OCI-M1 (cell line): Measurements from ENCODE around the gene PAPPA2.

Experiments
- DNase-seq: peaks from one replicate; lab custom pipeline; 2025; lab: John Stamatoyannopoulos, UW

The PAPPA2 gene

DNA sequence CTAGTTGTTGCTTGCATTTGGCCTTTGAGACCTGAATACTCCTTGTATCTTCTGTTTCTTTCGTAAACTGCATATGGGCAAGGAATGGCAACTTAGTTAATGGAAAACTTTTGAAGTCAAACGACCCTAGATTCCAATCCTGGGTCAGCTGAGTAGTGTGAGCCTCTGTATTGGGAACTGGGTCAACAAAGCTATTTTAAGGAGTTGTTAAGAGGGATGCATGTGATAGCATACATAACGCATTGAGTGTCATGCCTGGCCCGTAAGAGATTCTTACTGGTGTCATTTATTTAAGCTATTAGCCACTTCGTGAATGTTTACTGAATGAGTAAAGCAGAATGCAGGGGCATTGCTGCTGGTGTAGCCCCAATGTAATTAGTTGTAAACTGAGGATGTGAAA is 340.1 kb downstream of the PAPPA2 start:
- no peak for DNase-seq

DNA sequence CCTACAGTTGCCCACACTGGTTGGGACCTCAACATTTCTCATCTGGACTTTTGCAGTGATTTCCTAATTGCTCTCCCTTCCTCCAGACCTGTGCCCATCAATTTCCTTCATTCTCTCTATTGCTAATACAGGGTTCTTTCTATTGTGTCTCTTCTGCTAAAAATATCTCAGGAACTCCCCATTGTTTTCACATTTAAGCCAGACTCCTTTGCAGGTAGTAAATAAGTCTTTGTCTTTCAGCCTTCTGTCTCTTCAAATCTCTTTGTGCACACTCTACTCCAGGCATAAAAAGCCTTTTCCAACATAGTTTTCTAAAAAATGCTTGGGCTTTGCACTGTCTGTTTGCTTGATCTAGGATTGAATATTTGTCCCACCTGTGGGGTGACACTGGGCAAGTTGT is 340.6 kb downstream of the PAPPA2 start:
- no peak for DNase-seq

DNA sequence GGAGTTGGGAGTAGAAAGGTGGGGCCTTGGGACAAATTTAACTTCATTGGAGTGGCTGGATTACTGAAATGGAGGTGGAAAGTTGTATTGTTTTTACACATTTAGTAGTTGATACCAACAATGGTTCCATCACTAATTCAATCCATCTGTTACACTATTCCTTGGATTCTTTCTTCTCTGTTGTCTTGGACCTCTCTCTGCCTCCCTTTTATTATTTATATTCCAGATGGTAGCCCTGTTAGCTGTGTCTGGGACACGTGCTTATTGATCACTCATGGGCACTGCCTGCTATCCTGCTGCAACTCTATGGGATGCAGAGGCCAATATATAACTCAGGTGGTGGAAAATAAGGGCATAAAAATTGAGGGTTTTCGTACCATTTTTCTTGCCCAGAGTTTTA is 346.3 kb downstream of the PAPPA2 start:
- DNase-seq, result no peak

DNA sequence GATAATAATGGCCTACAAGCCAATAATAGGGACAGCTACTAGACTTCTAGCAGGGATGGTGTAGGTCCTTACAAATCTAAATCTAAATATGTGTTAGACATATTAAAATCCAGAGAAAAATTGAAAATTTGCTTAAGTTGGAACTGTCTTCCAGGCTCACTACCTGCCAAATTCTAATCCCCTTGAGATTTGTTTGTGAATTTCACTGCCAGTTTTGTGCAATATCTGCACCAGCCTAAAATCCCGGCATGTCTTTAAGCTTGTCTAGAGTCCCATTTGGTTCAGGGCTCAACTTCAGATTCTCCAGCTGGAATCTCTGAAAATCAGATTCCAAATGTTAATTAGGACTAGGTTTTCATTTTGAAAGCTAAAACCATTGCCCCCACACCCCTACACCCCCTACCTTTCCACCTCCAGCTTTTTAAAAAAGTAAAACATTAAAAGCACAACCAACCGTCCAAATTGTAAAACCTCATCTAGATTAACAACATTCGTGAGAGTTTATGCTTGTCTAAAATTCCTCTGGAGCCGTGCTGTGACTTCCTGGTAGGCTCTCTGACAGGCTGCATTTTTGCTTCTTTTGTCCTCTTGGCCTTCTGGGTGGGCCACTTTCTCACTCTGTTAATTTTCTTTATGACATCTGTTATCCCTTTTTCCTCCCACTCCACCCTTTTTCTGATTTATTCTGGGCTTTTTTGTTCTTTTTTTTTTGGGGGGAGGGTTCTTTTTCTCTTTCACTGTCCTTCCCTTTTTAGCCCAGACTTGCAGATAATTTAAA is 348.7 kb downstream of the PAPPA2 start:
- DNase-seq, result no peak

DNA sequence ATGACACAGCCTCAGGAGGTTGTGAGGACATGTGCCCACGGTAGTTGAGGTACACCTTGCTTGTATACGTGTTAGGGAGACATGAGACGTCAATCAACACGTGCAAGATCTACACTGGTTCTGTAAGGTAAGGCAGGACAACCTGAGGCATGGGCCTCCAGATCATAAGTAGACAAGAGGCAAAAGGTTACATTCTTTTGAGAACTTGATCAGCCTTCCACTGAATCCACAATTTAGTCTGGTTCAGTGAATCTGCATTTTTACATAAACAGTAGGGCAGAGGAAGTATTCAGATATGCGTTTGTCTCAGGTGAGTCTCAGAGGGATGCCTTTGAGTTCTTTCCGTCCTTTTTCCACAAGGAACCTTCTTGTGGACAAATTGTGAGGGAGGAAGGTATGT is 352.6 kb downstream of the PAPPA2 start:
- no peak for DNase-seq

DNA sequence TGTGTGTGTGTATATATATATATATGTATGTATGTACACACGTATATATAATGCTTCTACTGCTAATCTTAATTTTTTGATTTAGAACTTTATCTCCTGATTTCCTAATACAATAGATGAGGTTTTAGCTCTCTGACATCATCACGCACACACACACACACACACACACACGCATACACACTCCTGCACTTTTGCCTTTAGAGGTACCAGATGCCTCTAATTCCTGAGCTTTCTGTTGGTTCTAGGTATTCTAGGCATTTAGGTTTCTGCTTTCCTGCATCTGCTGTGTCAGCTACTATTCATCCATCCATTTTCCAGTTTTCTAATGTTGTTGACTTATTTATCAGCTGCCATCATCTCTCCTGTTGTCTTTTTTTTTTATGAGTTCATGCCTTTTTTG is 353.3 kb downstream of the PAPPA2 start:
- no peak for DNase-seq

DNA sequence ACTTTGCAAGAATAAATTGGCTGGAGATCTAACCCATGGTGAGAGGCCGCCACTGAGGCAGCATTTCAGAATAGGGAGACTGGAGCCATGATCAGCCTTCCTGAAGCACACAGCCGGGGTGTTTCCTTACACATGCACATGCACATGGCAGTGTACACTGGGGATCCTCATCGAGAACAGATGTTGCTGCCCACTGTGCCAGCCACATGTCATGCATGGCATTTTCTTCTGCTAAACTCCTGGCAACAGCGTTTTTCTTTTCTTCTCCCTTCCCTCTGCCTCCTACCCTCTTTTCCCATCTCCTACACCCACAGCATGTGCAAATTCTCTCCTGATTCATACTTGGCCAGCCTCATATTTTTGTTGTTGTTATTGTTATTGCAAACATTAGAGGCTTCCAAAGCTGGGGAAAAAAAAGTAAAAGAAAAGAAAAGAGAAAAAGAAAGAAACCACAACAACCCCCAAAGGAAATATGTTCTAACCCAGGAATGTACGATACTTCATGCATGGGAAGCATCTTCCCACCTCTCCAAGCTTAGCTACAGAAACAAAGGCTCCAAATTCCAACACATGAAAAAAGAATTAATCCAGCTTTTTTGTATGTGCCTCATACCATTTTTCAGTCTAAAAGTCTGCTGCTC is 357.5 kb downstream of the PAPPA2 start:
- DNase-seq, result no peak

DNA sequence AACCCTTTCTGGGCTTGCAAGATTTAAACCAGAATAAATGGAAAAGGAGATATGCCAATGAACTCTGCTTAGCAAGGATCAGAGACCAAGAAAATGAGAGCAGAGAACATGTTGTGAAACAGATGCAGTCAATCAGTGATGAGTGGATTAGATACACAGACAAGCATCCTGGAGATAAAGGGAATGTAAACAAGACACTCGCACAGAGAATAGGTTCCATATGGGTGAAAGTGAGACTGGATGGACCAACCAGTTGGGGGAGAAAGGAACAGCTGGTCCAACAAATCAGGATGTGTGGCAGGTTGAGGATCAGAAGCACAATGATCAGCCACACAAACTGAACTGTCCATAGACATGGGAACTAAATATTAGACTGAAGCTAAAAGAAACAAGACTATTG is 363.3 kb downstream of the PAPPA2 start:
- DNase-seq, result no peak

DNA sequence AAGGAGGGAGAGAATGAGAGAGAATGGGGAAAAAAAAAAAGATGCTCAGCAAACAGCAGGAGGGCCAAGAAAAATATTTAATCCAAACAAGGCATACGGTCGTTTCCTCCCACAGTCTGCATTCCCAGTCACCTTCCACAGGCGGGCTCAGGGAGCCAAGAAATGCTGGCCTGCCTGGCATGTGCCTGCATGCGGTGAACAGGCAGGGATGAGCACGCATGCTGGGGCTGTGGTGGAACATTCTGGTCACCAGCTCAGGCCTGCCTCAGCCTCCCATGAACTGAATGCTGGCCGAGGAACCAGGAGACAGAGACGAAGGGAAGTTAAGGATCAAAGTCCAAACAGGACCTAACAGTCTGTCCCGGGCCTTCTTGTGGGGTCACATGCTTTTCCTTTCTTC is 366.3 kb downstream of the PAPPA2 start:
- no peak for DNase-seq

DNA sequence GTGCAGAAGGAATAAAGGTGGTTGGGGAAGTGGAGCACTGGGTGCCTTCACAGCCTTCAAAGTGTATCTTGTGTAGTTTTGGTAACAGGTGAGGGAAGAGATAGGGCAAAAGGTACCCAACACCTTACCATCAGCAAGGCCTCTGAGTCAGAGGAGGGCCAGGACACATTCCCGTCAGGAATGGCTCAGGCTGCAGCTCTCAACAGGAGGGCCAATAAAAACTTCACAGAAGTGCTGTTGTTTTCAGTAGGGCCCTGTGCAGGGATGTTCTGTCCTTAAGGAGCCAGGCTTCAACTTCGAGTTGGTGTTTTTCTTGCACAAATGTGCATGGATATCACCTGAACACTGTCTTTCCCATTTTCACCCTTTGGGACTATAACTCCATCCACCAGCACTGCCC is 368.2 kb downstream of the PAPPA2 start:
- no peak for DNase-seq

DNA sequence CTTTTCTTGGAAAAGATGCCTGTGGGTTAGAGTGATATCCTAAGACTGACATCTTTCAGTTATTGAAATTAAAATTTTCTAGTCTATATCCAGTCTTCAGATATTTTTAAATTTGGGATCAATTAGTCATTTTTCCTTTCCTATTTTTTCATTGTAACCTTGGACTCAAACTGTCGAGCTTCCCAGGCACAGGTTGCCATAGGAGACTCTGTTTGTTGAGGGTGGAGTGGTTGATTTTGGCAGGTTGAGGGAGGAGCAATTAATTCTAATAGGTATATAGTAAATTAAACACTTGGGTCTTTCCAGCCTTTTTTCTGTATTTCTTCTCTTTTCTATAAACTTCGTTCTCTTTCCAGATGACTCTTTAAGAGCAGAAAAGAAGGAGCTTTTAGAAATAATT is 374.7 kb downstream of the PAPPA2 start:
- no peak for DNase-seq

DNA sequence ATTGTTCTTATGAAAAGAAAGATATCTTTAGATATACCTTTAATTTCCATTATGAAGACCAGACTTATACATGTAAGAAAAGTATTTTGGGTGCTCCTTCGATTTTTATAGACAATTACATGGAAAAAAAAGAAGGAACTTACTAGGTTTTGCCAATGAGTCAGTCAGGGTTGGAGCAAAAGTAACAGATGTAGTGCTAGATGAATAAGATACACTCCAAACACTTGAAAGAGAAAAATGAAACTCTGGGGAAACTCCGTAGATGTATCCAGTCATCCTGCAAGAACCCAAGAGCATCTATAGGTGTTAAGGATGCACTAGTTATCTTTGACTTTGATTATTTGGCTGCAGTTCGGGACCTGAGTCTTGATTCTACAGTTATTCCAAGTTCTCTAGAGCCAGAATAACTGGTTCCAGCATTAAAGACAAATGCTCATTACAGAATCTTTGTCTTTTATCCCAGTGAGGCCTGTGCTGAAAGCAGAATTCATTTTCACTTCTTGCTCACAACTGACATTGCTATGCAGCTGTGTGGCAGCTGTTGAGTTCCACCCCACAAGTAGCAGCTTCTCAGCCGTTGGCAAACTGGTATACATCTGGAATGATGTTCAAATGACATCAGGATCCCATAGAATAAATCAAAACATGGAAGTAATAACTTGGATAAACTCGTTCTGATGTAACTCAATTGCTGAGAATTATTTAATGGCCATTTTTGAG is 375.5 kb downstream of the PAPPA2 start:
- DNase-seq, result no peak

DNA sequence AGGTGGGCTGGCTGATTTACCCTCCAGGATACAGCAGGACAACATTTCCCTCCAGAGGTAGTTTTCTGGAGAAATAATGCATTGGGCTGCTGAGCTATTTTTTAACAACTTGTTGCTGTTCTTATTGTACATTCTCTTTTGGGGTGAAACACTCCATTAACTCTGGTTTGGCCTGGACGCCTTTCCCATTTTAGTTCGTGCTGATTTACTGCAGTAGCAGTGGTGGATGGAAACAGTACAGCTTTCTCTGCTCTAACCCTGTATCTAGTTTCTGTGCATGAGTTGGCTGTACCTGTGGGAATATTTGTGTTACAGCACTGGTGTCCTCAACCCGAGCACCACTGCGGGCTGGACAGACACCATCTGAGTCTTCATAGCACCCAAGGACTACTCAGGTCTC is 376.2 kb downstream of the PAPPA2 start:
- DNase-seq, result no peak

DNA sequence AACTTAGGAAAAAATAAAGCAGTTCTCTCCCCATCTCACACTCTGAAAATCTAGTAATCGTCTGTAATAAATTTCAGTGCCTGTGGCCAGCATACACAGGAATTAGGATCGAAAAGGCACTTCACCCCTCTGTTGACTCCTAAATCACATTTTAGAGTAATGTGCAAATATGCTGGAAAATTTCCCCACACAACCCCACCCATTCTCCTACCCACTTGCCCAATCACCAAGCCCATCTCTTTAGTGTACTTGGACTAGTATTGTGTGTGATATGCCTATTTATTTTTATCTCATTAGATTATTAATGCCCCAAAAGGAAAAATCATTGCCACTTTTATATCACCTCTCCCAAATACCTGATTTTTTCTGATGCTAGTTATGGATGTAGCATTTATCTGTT is 378.3 kb downstream of the PAPPA2 start:
- no peak for DNase-seq

DNA sequence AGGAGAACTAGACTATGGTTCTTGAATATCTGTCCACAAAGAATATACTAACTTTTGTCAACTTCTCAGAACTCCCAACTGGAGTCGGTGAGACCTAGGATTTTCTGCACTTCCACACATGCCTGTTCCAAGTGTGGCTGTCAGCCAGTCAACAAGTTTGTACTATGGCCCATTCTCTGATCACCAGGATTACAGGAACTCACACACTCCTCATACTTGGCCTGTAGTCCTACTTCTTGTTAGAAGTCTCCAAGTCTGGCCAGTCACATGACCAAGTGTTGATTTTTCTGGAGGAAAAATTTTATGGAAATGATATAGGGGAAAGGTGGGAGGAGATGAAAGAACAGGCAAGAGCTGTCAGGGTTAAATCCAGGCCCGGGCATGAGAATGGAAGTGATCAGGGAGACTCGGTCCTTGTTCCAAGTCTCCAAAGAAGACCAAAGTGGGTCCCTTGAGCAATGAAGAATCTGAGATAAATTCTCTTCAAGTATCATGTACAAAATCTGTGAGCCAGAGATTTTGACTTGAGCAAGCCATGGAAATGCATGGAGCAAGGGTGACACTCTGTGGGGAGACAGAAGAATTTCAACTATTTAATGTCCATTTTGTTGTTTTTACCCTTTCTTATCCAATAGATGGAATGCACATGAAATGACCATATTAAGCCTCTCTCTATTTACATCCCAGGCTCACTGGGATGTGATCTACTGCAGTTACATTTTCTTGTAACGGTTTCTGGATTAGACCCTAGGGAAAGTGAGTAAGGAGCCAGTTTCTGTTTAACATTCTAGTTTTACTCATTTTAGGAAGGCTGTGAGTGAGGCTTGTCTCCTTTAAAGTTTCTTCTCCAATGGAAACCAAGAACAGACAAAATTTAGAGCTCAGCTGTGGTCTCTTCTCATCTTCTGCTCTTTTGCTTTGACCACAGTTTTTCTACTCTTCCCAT is 380.6 kb downstream of the PAPPA2 start:
- peak; percentile 86 for DNase-seq

DNA sequence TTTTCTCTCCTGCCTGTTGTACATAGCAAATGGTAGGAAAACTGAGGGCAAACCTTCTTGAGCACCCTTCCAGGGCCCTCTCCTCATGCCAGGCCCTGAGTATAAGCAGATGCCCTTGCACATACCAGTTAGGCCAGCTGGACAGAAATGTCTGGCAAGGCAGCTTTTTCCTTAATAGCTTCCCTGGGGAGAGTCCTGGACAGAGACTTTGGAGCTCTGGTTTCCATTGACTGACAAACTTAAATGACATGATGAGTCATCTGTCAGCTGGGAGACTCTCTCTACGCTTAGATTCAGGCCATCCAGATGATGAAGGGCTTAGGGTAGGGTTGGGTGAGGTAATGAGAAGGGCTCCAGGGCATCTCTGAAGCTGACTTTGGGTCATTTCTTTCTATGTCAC is 384.1 kb downstream of the PAPPA2 start:
- DNase-seq, result peak; percentile 43

DNA sequence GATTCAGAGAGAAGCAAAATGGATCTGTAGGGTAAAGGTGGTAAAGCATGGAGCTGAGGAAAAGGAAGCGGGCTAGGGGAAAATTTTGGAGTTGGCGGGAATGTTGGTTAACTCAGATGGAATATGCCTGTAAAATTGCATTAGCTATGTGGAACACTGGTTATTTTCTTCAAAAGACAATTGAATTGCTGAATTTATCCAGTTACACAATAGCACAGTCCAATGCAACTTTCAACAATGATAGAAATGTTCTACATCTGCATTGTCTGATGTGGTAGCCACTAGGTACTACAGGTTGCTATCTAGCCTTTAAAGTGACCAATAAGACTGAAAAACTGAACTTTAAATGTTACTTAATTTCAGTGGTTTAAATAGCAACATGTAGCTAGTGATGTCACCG is 386.3 kb downstream of the PAPPA2 start:
- no peak for DNase-seq

DNA sequence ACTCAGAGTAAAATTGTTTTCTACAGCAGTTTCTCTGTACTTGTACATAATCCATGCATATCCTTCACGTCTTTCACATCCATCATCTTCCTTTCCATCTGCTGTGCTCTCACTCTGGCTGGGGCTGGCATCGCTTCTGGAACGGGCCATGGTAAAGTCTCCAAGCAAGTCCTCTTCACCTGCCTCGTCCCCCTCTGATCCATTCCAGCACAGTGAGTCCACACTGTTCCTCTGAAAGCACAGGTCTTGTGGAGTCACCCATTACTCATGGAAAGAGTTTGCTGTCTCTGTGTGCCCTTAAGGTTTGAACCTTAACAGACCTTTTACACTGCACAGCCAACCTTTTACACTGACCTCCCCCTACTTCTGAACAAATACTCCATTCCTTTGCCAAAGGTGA is 387.9 kb downstream of the PAPPA2 start:
- no peak for DNase-seq

DNA sequence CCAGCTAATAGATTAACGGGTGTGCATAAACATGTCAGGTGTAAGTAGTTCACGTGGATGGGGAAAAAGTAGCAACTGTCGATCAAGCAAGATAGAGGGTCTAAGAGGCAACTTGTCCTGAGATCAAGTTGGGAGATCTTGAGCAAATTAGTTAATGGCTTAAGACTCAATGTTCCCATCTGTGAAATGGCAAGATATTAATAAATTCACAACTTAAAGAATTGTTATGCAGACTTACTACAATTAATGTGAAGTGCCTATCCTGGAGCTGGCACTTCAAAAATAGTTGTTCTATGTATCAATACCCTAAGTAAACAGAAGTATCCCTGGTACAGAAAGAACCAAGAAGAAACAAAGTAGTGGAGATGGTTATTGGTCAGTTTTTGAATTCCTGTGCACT is 389.1 kb downstream of the PAPPA2 start:
- no peak for DNase-seq

DNA sequence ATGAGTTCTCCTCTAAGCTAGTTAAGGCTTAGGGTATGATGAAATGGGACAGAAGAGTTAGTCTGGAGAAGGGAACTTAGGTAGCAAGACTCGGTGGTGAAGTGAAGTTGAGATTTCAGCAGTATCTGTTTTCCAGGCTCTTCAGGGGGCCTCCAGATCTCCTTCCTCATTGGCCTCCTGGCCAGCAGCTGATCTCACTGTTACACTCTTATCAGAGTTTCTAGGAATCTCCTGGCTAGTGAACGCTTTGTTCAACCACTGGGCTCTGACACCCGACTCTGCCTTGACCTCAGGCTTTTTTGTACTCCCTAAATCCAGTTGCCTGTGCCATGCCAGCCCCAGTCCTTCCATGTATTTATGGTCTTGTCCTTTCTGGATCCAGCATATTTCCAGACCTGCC is 390.5 kb downstream of the PAPPA2 start:
- DNase-seq, result peak; percentile 97

DNA sequence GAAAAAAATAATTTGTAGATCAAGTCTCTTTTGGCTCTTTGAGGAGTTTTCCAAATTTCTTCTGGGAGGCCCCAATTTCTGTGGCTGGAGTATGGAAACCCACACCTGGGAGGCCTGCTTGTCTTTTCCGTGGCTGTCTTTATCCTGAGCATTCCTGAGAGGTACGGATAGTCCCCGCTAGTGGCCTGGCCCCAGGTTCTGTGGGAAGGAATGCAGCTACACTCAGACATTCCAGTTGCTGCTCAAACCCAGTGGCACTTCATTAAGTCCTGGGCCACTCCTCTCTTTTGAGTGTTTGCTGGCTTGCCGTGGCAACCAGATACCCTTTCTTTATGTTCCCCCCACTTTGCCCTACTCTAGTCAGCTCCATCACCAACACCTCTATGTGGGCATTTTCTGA is 391.1 kb downstream of the PAPPA2 start:
- no peak for DNase-seq
